ENCODE data around the gene MPZL1.
"Not testable (repeated sequence)": the region's sequence is repeated elsewhere in the genome, so short reads cannot be mapped to it uniquely, and the experiment has no call there.

The MPZL1 gene

GRCh38 chr1:167819849-167820683, 98.3 kb downstream of the MPZL1 start:
- peak; percentile 12 for DNase-seq

GRCh38 chr1:167820684-167821355, 99.0 kb downstream of the MPZL1 start:
- no peak for DNase-seq

- no peak for DNase-seq
Observed at GRCh38 chr1:167821356-167821685, 99.5 kb downstream of the MPZL1 start.

- no peak for DNase-seq
Observed at GRCh38 chr1:167821969-167822685, 100.3 kb downstream of the MPZL1 start.

- DNase-seq: no peak
Observed at GRCh38 chr1:167824163-167824794, 102.5 kb downstream of the MPZL1 start.

GRCh38 chr1:167825419-167826079, 103.8 kb downstream of the MPZL1 start:
- DNase-seq: no peak

GRCh38 chr1:167826127-167826526, 104.3 kb downstream of the MPZL1 start:
- DNase-seq: no peak

- DNase-seq: no peak
Observed at GRCh38 chr1:167829868-167830267, 108.1 kb downstream of the MPZL1 start.

- not testable (repeated sequence) for DNase-seq
Observed at GRCh38 chr1:167830668-167831067, 108.9 kb downstream of the MPZL1 start.

- DNase-seq: no peak
Observed at GRCh38 chr1:167832693-167833092, 110.9 kb downstream of the MPZL1 start.

GRCh38 chr1:167833904-167834303, 112.1 kb downstream of the MPZL1 start:
- DNase-seq: no peak

- no peak for DNase-seq
Observed at GRCh38 chr1:167836197-167836596, 114.4 kb downstream of the MPZL1 start.

- DNase-seq: no peak
Observed at GRCh38 chr1:167837326-167837725, 115.5 kb downstream of the MPZL1 start.

GRCh38 chr1:167839009-167839408, 117.2 kb downstream of the MPZL1 start:
- DNase-seq: no peak

All from CD4-positive, alpha-beta T cell treated with Interleukin-6 for 4 hours (primary cell).